ENCODE data around the gene CYP46A1.

The CYP46A1 gene

DNA sequence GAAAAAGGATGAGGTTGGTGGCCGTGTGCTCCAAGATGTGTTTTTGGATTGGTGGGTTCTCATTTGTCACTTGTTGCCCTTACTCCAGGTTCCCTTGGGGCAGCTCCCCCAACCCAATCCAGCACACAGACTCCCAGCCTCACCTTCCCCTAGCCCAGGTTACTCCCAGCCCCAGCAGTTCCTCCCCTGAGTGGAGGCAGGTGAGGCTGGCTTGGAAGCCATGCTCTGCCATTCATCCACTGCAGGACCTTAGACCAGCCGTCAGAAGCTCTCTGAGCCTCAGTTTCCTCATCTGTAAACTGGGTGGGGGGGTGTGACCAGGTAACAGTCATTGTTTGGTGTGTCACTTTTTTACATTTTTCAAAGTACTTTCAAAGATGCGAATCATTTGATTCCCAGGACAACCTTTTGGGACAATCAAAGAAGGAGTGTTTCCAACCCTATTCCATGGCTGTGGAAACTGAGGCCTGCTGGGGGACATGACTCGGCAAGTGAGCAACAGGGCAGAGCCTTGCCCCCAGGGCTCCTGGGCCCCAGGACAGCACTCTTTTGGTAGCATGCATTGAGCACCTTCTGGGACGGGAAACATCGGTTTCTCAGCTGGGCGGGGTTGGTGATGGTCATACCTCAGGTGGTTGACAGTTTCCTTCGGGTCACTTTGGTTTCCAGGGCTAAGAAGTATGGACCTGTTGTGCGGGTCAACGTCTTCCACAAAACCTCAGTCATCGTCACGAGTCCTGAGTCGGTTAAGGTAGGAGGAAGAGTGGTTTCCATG, 7.2 kb downstream of the CYP46A1 start:
- no peak overlapping the region for H3K4me3 ChIP-seq (ENCODE audit: low read depth, low read length)
- TF ChIP-seq, protein P1, sequence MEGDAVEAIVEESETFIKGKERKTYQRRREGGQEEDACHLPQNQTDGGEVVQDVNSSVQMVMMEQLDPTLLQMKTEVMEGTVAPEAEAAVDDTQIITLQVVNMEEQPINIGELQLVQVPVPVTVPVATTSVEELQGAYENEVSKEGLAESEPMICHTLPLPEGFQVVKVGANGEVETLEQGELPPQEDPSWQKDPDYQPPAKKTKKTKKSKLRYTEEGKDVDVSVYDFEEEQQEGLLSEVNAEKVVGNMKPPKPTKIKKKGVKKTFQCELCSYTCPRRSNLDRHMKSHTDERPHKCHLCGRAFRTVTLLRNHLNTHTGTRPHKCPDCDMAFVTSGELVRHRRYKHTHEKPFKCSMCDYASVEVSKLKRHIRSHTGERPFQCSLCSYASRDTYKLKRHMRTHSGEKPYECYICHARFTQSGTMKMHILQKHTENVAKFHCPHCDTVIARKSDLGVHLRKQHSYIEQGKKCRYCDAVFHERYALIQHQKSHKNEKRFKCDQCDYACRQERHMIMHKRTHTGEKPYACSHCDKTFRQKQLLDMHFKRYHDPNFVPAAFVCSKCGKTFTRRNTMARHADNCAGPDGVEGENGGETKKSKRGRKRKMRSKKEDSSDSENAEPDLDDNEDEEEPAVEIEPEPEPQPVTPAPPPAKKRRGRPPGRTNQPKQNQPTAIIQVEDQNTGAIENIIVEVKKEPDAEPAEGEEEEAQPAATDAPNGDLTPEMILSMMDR (IDR thresholded peaks at IDR 0.05; ENCODE audit: low read depth, low read length) = no peak

DNA sequence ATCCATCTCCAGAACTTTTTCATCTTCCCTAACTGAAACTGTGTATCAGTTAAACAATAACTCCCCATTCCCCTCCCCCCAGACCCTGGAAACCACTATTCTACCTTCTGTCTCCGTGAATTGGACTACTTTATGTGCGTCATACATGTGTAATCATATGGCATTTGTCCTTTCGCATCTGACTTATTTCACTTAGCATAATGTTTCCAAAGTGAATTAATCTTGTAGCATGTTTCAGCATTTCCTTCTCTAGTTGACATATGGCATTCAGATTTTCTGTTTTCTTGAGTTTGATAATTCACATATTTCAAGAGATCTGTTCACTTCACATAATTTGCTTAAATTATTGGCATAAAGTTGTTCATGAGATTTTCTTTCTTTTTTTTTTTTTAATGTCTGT, 9.8 kb downstream of the CYP46A1 start:
- TF ChIP-seq, protein P1 (IDR thresholded peaks at IDR 0.05; ENCODE audit: low read depth, low read length) = no peak
- H3K4me3 ChIP-seq (ENCODE audit: low read depth, low read length) = no peak overlapping the region

DNA sequence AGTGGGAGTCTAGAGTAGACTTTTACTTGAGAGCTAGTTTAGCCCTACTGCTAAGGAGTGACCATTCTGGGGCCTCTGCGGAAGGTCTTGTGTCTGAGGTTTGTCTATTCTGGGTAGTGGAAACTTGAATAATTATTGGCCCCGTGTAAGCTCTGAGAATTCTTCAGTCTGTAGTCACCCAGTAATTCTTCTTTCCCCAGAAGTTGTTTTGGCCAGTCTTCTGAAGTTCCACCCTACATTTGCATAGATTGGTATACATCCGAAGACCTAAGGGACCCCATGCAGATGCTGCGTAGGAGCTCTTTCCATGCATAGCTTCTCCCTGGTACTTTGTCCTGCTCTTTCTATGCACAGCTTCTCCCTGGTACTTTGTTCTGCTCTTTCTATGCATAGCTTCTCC, 12.8 kb downstream of the CYP46A1 start:
- TF ChIP-seq, protein P1 (IDR thresholded peaks at IDR 0.05; ENCODE audit: low read depth, low read length) = no peak
- H3K4me3 ChIP-seq (ENCODE audit: low read depth, low read length) = no peak overlapping the region

DNA sequence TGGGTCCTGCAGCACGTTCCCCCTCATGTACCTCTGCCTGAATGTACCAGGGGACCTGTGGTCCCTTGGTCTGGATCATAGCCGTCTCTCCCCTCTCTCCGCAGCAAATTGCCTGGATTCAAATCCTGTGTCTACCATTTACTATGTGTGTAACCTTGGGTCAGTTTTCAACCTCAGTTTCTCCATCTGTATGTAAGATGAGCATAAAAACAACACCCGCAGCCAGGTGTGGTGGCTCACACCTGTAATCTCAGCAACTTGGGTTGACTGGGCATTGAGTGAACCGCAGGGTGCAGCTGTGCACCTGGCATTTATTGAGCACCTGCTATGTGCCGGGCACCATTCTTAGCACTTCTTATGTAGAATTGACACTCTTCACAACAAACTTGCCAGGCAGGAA, 14.1 kb downstream of the CYP46A1 start:
- TF ChIP-seq, protein P1 (IDR thresholded peaks at IDR 0.05; ENCODE audit: low read depth, low read length) = no peak
- H3K4me3 ChIP-seq (ENCODE audit: low read depth, low read length) = no peak overlapping the region

DNA sequence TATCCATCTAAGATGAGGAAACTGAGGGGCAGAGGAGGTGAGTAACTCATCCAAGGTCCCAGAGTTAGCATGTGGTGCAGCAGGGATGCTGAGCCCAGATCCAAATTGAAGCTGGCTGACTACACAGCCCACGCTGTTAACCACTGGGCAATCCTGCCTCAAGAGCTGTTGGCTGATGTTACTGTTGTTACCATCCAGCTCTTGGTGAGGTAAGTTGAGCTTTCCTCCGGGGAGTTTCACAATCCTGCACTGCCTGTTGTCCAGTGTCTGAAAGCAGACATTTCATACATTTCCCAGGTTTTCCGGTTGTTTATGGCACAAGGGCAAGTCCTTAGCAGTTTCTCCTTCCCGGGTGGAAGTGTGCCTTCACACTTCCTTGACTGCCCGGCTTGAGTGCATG, 14.5 kb downstream of the CYP46A1 start:
- no peak overlapping the region for H3K4me3 ChIP-seq (ENCODE audit: low read depth, low read length)
- TF ChIP-seq, protein P1 (IDR thresholded peaks at IDR 0.05; ENCODE audit: low read depth, low read length) = no peak

DNA sequence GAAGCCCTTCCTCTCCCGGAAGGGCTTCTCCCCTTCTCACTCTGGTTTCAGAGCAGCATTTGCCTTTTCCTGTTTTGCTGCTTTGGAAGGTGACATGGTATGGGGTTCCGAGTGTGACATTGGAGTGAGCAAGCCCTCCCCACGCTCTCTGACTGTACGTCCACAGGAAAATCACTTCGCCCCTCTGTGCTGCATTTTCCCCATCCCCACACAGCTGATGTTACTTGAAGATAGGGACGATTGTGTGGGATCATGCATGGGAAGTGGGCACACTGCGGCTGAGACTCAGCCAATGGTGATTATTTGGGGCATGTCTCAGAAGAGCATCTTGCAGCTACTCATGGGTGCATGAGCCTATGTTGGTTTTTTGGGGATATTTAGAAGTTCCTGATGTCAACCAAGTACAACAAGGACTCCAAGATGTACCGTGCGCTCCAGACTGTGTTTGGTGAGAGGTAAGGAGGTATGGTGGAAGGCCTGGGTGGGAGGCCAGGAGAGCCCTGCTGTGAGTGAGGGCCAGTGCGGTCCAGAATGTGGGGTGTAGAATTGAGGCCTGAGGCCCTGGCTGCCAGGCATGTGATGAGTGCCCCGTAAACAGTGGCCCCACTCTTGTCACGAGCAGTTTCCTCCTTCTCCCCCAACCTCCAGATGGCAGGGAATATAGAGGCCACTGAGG, 15.1 kb downstream of the CYP46A1 start:
- TF ChIP-seq, protein P1 (IDR thresholded peaks at IDR 0.05; ENCODE audit: low read depth, low read length) = no peak

DNA sequence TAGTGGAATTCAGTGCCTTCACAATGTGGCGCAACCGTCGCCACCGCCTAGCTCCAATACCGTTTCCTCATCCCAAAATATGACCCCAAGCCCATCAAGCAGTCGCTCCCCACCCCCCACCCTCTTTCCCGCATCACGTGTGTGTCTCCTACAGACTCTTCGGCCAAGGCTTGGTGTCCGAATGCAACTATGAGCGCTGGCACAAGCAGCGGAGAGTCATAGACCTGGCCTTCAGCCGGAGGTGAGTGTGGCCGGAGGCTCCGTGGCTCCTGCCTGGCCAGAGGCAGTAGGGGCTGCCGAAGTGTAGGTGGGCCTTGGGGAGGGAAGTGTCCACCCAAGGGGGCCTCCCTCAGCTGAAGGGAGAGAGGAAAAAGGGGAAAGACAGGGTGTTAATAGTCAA, 15.8 kb downstream of the CYP46A1 start:
- TF ChIP-seq, protein P1 (IDR thresholded peaks at IDR 0.05; ENCODE audit: low read depth, low read length) = no peak
- no peak overlapping the region for H3K4me3 ChIP-seq (ENCODE audit: low read depth, low read length)

More for the DNA sequence above, 15.1 kb downstream of the CYP46A1 start:
- no peak overlapping the region for H3K4me3 ChIP-seq (ENCODE audit: low read depth, low read length)

Data from WI38 (cell line).